ENCODE measurements around the gene TEX9. TPM values are rescaled to one million over a fixed set of nuclear protein-coding genes. Genes with fewer than 3 reads are reported as not detected.

The TEX9 gene
- total RNA-seq, 1 donor: 12.7 TPM

DNA sequence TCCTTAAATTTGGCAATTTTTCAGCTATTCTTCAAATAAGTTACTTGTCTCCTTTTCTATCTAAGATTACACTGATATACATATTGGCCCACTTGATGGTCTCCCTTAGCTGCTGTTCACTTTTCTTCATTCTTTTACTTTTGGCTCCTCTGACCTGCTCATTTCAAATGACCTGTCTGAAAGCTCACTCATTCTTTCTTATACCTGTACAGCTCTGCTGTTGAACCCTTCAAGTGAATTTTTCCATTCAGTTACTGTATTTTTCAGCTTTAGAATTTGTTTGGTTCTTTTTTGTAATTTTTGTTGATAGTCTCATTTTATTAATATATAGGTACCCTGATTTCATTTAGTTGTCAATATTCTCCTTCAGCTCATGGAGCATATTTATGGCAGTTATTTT, 60.0 kb downstream of the TEX9 start:
- Histone ChIP-seq H3K36me3 (ENCODE audit: insufficient read depth, low read length) (no peaks in the 10 kb centered on the region), H3K79me2 (ENCODE audit: insufficient read depth, low read length) (no peaks in the 10 kb centered on the region), H3K4me1 (ENCODE audit: insufficient read depth, low read length) (no peaks in the 10 kb centered on the region), H3K9me3 (ENCODE audit: low read depth, low read length) (no peaks in the 10 kb centered on the region), H4K20me1 (ENCODE audit: insufficient read depth, low read length) (no peaks in the 10 kb centered on the region), H3K4me2 (ENCODE audit: insufficient read depth, low read length) (no peak overlapping the region), H2AFZ (ENCODE audit: low read length) (no peak overlapping the region), H3K4me3 (ENCODE audit: insufficient read depth, low read length) (no peak overlapping the region), H3K27me3 (ENCODE audit: insufficient read depth, low read length) (no peaks in the 10 kb centered on the region), H3K27ac (ENCODE audit: low read depth, low read length) (no peak overlapping the region)
- TF ChIP-seq, protein P1, sequence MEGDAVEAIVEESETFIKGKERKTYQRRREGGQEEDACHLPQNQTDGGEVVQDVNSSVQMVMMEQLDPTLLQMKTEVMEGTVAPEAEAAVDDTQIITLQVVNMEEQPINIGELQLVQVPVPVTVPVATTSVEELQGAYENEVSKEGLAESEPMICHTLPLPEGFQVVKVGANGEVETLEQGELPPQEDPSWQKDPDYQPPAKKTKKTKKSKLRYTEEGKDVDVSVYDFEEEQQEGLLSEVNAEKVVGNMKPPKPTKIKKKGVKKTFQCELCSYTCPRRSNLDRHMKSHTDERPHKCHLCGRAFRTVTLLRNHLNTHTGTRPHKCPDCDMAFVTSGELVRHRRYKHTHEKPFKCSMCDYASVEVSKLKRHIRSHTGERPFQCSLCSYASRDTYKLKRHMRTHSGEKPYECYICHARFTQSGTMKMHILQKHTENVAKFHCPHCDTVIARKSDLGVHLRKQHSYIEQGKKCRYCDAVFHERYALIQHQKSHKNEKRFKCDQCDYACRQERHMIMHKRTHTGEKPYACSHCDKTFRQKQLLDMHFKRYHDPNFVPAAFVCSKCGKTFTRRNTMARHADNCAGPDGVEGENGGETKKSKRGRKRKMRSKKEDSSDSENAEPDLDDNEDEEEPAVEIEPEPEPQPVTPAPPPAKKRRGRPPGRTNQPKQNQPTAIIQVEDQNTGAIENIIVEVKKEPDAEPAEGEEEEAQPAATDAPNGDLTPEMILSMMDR (IDR thresholded peaks at IDR 0.05; ENCODE audit: extremely low read depth, low read depth, low read length): no peak
- DNase-seq (ENCODE audit: insufficient read length, low spot score, missing footprints): no peak

DNA sequence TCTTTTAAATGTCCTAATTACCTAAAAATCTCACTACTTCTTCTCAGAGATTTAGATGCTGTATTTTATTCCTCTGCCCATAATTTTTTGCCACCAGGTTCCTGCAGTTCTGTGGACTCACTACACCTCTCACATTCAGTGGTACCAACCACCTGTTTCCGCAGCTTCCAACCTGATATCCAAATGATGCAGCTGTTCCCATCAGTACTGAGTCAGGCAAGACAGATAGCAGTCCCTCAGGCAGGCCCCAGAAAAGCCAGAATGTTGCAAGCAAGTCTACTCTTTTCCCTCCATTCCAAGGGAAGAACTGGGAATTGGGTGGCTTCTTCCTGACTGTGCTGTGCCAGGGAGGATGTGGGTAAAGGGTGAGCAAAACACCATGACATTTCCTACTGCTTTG, 60.8 kb downstream of the TEX9 start:
- Histone ChIP-seq H3K9me3 (ENCODE audit: low read depth, low read length) (no peaks in the 10 kb centered on the region), H3K4me3 (ENCODE audit: insufficient read depth, low read length) (no peak overlapping the region), H3K4me1 (ENCODE audit: insufficient read depth, low read length) (no peaks in the 10 kb centered on the region), H4K20me1 (ENCODE audit: insufficient read depth, low read length) (no peaks in the 10 kb centered on the region), H2AFZ (ENCODE audit: low read length) (no peak overlapping the region), H3K4me2 (ENCODE audit: insufficient read depth, low read length) (no peak overlapping the region), H3K36me3 (ENCODE audit: insufficient read depth, low read length) (no peaks in the 10 kb centered on the region), H3K27ac (ENCODE audit: low read depth, low read length) (no peak overlapping the region), H3K79me2 (ENCODE audit: insufficient read depth, low read length) (no peaks in the 10 kb centered on the region), H3K27me3 (ENCODE audit: insufficient read depth, low read length) (no peaks in the 10 kb centered on the region)
- DNase-seq (ENCODE audit: insufficient read length, low spot score, missing footprints): no peak
- TF ChIP-seq, protein P1 (IDR thresholded peaks at IDR 0.05; ENCODE audit: extremely low read depth, low read depth, low read length): no peak

DNA sequence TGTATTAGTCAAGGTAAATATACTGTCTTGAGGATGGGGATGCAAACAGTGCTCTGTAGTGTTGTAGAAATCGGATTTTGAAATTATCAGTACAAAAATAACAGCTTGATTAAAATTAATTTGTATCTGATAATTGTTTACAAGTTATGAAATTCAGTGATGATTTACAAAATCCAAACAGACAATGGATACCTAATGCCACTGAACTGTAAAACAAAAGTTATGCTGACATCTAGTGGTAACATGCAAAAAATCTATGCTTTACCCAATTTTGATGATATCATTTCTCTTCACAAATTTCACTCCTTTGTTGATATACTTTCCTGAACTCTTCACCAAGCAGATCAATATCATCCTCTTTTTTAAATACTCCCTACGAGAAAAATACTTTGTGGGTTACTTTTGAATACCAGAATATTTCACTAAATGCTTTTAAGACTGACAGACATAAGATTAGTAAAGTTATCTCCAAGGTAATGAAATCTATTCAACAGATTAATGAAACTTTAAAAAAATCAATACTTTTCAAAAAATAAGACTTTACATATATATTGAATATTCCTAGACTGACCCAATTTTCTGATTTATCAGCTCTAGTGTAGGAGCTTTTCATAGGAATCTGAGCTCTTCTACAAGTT, 63.7 kb downstream of the TEX9 start:
- Histone ChIP-seq H3K4me2 (ENCODE audit: insufficient read depth, low read length) (no peak overlapping the region), H2AFZ (ENCODE audit: low read length) (no peak overlapping the region), H4K20me1 (ENCODE audit: insufficient read depth, low read length) (no peaks in the 10 kb centered on the region), H3K27me3 (ENCODE audit: insufficient read depth, low read length) (no peaks in the 10 kb centered on the region), H3K4me3 (ENCODE audit: insufficient read depth, low read length) (no peak overlapping the region), H3K9me3 (ENCODE audit: low read depth, low read length) (no peaks in the 10 kb centered on the region), H3K27ac (ENCODE audit: low read depth, low read length) (no peak overlapping the region), H3K36me3 (ENCODE audit: insufficient read depth, low read length) (no peaks in the 10 kb centered on the region), H3K4me1 (ENCODE audit: insufficient read depth, low read length) (no peaks in the 10 kb centered on the region), H3K79me2 (ENCODE audit: insufficient read depth, low read length) (no peaks in the 10 kb centered on the region)
- TF ChIP-seq, protein P1 (IDR thresholded peaks at IDR 0.05; ENCODE audit: extremely low read depth, low read depth, low read length): peak; percentile 57
- DNase-seq (ENCODE audit: insufficient read length, low spot score, missing footprints): peak; percentile 71

DNA sequence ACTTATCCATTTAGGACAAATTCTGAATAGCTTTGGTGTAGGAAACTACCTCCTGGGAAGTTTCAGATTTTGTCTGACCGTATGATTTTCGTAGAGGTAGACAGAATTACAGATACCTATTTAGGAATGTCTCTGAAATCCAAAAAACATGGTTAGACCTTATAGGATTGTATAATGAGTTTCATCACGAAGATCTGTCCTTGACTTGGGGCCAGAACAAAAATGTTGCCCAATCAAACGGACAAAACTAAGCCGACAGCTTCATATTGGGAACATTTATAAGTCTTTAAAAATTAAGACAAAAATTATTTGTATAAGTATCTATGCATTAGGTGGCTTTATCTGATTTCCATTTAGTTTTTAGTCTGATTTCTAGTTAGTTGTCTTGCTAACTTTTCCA, 67.1 kb downstream of the TEX9 start:
- no peak for DNase-seq (ENCODE audit: insufficient read length, low spot score, missing footprints)
- H3K9me3 ChIP-seq (ENCODE audit: low read depth, low read length): no peaks in the 10 kb centered on the region
- H3K36me3 ChIP-seq (ENCODE audit: insufficient read depth, low read length): no peaks in the 10 kb centered on the region
- H2AFZ ChIP-seq (ENCODE audit: low read length): no peak overlapping the region
- no peaks in the 10 kb centered on the region for H4K20me1 ChIP-seq (ENCODE audit: insufficient read depth, low read length)
- no peak overlapping the region for H3K4me2 ChIP-seq (ENCODE audit: insufficient read depth, low read length)
- H3K27ac ChIP-seq (ENCODE audit: low read depth, low read length): no peak overlapping the region
- H3K27me3 ChIP-seq (ENCODE audit: insufficient read depth, low read length): no peaks in the 10 kb centered on the region
- no peak overlapping the region for H3K4me3 ChIP-seq (ENCODE audit: insufficient read depth, low read length)
- H3K4me1 ChIP-seq (ENCODE audit: insufficient read depth, low read length): no peaks in the 10 kb centered on the region
- H3K79me2 ChIP-seq (ENCODE audit: insufficient read depth, low read length): no peaks in the 10 kb centered on the region
- TF ChIP-seq, protein P1 (IDR thresholded peaks at IDR 0.05; ENCODE audit: extremely low read depth, low read depth, low read length): no peak
